ENCODE results near the gene EFCAB6.

The EFCAB6 gene

DNA sequence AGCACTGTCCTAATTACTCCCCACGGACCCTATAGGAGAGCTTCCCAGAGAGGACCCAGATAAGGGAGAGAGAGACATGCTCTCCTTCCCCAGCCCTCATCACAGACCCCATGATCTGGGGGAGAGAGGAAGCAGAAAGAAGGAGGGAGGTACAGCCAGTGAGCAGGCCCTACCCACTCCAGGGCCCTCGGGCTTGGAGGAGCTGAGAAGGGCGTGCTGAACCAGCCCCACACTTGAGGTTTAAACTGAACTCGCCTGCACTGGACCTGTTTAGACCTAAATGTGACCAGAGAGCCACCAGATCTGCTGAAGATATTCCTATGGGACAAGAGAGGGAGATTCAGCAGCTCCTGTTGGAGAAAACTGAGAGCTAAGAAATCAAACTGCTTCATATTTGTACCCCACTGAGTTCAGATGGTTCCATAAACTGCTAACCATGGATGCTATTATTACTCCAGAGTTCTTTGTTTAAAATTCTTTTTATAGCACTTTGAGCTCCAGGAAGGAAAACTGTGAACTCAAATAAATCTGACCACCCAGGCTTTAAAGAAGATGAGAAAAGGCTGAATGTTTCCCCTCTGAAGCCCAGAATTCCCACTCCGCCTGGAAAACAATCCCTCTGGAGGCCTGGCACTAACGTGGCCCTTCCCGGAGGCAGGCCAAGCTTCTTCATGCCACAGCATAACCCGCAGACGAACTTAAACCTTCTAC lies 67.2 kb downstream of the EFCAB6 start:
- DNase-seq = no peak

DNA sequence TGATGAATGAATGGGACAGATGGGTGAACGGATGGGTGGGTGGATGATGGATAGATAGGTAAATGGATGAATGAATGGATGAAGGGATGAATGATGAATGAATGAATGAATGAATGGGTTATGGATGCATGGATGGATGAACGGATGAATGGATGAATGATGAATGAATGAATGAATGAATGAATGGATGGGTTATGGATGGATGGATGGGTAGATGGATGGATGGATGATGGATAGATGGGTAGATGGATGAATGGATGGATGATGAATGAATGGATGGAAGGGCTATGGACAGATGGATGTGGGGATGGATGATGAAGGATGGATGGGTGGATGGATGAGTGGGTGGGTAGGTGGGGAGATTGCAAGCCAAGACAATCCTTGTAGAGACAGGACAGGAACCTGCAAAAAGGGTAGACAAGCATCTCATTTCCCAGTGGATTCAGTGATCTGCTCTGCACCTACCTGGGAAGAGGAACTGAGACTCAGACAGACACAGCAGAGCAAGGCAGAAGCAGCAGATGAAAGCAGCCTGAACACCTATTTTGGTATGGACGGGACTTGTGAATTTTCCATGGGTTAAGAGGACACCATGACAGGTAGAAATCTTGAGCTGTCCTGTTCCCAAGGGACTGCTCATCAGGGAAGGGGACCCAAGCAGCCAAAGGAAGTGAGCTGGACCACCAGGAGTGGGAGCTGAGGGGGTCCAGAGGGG lies 68.0 kb downstream of the EFCAB6 start:
- no peak for DNase-seq

DNA sequence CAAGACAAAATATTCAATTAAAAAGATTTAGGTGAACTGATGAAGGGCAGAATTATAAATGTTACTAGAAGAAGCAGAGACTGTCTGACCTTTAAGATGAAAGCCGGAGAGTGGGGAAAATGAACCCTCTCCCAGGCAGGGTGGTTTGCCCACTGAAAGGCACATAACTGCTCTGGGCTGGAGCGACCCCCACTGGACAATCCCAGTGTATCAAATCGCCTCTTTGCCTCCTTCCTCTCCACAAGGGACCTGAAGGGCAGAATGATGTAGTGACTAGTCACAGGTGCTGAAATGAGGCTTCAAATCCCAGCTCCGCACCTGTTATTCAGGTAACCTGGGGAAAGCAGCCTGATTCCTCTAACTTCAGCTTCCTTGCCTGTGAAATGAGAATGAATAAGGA lies 69.0 kb downstream of the EFCAB6 start:
- no peak for DNase-seq

DNA sequence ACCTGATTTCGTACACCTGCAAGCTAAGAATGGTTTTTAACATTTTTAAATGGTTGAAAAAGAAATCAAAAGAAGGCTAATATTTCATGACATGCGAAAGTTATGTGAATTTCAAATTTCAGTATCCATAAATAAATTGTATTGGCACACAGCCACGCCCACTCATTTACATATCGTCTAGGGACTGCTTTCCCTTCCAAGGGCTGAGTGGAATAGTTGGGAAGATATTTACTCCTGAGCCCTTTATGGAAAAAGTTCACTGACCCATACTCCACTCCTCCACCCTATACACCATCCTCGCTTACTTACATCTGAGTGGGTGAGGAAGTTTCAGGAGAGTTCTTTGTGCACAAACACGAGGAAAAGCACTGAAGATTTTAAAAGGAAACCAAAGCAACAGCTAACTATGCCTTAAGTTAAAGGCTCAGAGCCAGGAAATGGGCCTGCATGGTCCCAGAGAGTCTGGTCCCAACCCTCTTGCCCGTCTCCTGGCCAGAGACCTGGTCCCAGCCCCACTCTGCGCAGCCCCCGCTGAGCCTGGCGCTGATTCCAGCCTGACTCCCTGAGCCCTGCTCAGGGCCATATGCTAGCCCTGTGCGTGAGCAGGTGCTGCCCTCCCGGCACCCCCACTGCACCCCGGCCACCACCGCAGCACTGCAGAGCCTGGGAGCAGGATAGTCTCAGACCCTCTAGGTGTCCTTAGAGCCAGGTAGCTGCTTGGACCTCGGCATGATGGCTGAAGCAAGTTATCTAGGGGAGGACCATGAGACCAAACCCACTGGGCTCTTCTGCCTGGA lies 69.8 kb downstream of the EFCAB6 start:
- DNase-seq = no peak

DNA sequence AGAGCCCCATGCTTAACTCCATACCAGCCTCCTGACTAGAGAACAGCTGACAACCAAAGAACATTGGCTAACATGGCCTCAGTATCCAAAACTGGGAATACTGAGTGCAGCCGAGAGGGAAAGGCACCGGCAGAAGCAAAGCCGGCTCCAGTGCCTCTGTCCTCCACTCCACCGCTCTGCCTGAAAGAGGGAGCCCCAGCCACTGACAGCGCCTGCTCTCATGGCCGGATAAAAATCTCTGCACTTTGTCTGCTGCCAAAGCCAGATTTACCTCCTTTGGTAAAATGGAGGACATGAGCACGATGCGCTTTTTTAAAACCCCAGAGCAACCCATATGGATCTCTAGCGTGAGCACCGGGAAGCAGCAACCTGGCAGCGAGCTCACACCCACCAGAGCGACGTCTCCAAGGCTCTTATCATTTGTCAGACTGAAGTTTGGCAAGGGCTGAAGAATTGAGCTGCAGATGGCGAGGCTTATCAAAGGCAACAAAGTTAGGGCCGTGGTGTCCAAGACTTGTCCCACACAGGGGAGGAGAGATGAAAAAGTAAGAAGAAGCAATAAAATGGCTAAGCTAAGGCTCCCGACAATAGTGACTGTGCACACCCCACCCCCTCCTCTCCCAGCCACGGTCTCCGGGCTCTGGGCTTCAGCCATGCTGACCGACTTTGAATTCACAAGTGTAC lies 71.4 kb downstream of the EFCAB6 start:
- DNase-seq = no peak

DNA sequence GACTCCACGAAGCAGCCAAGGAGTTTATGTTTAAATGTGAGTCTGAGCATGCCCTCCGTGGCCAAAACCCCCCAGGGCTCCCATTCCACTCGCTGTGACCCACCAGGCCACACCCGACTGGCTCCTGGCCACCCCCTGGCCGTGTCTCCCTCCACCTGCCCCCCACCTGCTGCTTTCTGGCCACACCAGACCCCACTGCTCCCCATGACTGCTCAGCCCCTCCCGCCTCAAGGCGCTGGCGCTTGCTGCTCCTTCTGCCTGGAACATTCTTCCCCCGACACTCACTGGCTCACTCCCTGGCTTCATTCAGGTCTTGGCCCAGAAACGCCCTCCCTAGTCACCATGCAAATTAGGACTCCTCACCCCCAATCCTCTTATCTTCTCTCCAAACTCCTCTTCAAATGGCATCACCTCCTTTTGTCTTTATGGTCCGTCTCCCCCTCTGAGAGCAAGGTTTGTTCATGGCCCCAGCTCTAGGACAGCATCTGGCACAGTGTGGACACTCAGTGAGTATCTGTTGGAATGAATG lies 72.2 kb downstream of the EFCAB6 start:
- no peak for DNase-seq

DNA sequence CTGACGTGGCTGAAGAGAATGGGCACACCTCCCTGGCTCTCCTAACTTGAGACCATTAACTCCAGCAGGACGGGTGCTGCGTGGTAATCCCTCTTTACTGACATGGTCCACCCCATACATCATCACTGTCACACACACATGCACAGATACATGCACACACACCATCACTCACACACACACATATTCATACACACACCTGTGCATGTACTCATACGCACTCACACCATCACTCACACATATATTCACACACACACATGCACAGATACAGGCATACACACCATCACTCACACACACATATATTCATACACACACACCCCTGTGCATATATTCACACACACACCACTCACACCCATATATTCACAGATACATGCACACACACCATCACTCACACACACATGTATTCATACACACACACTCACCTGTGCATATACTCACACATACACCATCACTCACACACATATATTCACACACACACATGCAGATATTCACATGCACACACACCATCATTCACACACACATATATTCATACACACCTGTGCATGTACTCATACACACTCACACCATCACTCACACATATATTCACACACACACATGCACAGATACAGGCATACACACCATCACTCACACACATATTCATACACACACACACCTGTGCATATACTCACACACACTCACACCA lies 74.8 kb downstream of the EFCAB6 start:
- no peak for DNase-seq

DNA sequence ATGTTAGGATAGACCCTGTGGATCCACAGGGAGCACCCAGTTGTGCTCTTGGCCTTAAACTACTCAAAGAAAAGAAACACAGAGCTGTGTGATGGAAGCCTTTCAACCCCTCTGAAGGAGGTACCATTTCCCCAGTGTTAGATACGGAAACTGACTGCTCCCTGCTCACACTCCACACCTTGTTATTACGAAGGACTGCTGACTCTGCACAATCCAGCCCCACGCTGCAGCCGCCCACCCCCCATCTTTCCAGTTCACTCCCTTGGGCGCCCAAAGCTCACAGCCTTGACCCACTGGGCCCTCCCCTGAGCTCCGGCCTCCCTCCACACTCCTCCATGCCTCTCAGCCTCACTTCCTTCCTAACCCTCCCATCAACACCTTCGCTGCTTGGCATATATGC lies 75.5 kb downstream of the EFCAB6 start:
- DNase-seq = no peak

DNA sequence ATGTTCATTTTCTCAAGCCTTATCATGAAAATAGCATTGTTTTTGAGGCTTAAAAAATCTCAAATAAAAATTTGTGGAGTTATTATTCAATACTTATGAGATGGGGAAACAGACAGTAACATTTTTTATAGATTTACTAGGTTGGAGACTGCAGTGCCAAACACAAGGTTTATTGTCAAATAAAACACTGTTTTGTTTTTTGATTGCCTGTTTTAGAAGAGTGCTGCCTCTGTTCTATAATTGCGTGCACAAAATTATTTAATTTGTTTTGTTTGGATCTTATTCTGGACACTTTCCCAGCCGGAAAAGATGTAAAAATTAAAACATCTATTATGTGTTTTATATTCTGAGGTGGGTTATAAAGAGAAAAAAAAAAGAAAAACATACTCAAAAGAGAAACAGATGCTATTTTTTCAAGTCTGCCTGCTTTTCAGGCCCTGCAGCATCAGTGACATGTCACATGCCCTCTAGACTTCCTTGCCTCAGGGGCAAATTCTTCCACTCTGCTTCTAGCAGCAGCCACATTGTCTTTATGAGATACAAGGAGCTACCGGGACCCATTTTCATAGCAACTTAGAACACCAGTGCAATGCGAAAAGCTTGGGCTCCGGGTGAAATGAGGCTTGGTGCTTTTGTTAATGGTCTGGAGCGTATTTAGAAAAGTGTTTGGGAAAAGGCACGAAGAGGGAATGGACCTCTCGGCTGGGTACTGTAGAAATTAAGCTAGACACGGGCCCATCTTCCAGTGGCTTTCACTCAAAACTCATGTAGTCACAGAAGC lies 77.5 kb downstream of the EFCAB6 start:
- DNase-seq = no peak

DNA sequence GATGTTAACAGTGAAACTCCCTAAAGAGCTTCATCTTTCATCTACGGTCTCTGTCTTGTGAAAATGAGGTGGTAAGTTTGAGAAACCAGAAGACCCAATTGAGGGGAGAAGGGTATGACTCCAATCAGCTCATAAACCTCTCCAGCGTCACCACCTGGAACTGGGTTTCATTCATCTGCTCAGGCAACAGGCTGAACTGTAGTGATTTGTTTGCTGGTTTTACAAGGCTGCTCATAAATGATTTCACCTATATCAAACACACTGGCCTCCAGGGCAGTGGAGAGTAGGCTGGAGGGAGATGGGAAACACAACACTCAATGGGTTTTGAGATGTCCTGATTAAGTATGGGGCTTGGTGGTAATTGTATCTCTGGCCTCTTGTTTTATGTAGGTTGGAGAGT lies 79.0 kb downstream of the EFCAB6 start:
- peak; percentile 62 for DNase-seq

DNA sequence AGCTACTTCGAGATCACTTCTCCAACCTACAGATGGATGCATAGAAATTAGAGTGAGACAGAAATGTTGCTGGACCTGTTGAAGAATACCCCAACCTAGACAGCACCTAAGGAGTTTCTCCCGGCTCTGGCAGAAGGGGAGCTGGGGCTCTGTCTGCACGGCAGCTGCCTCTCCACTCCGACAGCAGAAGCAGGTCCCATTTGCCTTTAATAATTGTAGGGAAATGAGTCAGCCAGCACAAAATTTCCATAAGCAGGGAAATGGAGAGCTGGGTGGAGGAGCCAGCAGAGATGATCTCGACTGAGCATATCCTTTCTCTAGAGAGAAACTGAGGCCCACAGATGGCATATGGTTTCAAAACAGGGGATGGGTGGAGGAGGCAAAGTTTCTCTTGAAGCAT lies 80.1 kb downstream of the EFCAB6 start:
- no peak for DNase-seq

DNA sequence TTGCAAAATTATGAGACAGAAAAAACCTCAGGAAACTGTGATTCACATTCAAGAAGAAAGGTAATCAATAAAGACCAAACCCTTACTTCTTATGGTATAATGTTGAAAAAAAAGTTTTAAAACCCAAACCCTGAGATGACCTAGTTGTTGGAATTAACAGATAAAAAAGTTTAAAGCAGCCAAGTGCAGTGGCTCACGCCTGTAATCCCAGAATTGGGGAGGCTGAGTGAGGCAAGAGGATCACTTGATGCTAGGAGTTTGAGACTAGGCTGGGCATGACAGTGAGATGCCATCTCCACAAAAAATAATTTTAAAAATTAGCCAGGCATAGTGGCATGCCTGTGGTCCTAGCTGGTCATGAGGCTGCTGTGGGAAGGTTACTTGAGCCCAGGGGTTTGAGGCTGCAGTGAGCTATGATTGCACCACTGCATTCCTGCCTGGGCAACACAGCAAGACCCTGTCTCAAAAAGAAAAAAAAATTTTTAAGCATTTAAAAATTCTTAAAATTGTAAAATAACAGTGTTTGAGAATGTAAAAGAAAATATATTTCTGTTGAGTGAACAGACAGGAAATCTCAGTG lies 85.1 kb downstream of the EFCAB6 start:
- no peak for DNase-seq

DNA sequence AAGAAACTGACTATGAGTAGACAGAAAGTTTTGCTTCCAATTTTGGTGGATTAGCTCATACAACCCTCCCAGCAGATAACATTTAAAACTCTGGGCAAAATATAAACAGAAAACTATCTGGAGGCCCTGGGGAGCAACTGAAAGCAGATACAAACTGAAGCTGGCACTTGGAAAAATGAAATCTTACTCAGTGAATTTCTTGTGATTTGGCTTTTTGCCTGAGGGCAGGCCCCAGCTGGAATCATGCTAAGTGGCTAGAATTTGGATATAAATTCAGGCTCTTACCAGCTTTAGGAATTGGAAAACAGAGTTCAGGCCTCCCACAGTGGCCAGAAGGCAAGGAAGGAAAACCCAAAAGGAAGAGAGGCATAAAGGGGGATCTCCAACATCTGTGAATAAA lies 85.8 kb downstream of the EFCAB6 start:
- DNase-seq = peak; percentile 44

DNA sequence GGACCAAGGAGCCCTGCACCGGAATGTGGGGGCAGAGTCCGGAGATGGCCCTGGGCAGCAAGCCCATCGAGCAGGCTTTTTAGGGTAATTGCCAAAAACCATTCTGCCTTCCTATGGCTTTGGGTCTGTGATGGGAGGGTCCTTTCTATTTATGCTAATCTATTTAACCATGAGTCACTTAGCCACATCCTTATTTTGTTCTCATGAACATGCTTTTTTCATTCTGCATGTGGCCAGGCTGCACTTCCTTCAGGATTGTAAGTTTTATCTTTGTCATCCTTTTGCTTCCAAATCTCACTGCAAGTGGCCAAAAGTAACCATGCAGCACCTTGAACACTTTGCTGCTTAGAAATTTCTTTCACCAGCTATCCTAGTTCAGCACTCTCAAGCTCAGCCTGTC lies 88.3 kb downstream of the EFCAB6 start:
- no peak for DNase-seq

DNA sequence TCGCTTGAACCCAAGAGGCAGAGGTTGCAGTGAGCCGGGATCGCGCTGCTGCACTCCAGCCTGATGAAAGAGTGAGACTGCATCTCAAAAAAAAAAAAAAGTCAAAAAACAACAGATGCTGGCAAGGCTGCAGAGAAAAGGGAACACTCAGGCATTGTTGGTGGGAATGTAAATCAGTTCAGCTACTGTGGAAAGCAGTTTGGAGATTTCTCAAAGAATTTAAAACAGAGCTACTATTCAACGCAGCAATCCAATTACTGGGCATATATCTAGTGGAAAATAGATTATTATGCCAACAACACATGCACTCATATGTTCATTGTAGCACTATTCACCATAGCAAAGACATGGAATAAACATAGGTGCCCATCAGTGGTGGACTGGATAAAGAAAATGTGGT lies 89.7 kb downstream of the EFCAB6 start:
- peak; percentile 9 for DNase-seq

DNA sequence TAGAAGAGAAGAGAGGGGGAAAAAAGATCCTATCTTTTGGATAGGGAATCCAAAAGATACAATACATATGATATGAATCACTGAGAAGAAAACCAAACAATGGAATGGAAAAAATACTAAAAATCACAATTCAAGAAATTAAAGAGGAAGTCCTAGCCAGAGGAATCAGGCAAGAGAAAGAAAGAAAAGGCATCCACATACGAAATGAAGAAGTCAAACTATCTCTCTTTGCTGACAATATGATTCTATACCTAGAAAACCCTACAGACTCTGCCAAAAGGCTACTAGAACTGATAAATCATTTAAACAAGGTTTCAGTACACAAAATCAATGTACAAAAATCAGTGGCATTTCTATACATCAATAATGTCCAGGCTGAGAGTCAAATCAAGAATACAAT lies 91.4 kb downstream of the EFCAB6 start:
- DNase-seq = no peak

DNA sequence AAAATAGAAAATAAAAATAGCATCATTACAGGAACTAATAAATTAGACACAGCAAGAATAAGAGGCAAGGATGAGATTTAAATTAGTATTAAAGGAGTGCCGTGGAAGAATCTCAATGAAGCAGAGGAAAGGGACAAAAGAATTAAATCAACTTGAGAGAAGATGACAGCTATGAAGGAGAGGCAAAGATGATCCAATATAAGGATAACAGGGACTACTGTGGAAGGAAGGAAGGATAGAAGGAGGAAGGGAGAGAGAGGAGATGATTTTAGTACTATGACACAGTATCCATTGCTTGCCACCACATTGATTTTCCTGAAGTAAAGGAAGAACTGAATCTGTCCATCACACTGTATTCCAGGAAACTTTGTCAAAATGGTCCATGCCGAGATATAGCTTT lies 98.0 kb downstream of the EFCAB6 start:
- no peak for DNase-seq

DNA sequence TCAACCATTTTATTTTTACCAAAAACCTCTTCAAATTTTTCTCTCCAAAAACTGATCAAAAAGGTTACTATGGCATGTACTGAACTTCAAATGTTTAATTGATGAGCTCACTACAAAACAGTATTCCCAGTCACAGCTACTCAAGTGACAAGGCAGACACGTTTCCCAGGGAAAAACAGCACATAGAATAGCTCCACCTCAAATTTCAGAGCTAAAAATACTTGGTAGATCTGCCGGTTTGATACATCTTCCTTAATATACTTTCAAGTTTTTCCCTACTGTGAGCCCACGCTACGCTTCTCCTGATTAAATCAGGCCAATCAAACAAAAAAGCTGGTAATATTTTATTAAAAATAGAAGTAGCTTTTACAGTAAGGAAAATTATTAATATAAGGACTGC lies 100.4 kb downstream of the EFCAB6 start:
- DNase-seq = no peak

DNA sequence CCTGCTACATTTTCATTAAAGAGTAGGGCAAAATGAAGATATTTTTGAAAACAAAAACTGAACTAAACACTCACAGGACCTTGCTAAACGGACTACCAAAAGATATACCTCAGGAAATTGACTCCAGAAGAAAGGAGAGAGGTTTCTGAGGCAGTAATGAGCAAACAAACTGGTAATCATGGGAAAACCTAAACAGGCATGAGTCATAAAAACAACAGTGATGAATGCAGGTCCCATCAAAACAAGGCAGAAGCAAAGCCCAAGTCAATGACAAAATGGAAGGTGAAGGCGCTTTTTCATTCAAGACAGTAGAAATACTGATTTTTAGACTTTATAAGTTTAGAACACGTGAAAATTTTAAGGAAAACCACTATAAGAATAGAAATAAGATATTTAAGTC lies 104.5 kb downstream of the EFCAB6 start:
- no peak for DNase-seq

DNA sequence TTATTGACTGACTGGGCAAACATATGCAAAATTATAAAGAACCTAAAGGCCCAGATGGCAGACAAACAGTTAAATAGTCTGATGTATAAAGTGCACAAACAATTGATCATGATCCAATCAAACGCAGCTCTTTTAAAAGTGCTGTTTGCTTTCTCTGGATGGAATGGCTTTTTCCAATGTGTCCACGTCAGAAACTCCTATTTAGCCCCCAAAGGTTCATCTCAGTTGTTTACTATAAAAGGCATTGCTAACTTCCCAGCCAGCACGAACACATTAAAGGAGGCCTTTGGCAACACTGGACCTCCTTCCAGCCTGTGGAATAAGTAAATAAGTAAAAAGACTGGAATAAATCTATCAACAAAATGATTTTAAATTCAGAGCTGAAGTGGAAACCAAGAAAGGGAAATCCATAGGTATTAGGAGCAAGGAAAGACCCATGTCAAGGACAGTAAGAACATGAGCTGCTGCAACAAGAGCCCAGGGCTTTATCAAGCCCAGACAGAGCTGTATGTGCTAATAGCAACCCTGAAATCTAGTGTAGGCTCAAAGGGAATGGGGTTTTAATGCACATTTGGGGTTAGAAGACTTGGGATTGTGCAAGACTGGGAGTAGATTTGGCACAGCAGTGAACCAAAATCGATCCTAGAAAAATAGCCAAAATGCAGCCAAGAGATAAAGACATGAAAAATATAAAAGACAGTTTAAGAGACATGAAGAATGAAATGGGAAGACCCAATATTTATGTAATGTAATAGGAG lies 105.4 kb downstream of the EFCAB6 start:
- no peak for DNase-seq

DNA sequence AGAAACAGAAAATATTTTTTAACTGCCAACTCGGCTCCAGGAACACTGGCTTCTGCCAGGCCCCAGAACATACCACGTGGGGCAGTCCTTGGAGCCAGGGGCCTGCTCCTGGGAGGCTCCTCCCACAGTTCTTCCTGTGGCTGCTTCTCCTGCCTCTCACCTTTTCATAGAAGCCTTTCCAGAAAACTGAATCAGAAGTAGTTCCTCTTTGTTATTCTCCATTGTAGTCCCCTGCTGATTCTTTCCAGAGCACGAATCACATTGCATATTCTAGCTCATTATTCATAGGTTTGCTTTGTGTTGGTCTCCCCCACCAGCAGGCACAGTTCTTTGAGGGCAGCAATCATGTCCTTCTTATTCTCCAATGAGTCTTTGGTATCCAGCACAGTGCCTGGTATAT lies 106.0 kb downstream of the EFCAB6 start:
- no peak for DNase-seq
